ENCODE data around the gene LGR6. TPM values are rescaled to one million over a fixed set of nuclear protein-coding genes. Genes with fewer than 3 reads are reported as not detected.

LGR6 gene
- total and polyA plus RNA-seq, 2 of the 8 experiments (the other 6 are each of a cell fraction or from before 2014, with no cell fraction given): 0.50 to 1.0 TPM

- no peak overlapping the region for H2BK12ac ChIP-seq (ENCODE audit: low read depth, low read length)
- no peak overlapping the region for H2BK5ac ChIP-seq (ENCODE audit: low read depth, low read length)
- no peak overlapping the region for H3K18ac ChIP-seq (ENCODE audit: extremely low read depth, low read length)
- H3K4me3 ChIP-seq (ENCODE audit: extremely low read depth in 1 of 4, insufficient read depth in 2 of 4, low read depth in 3 of 4, low read length in 4 of 4): no peak overlapping the region
- CTCF ChIA-PET (ENCODE audit: partially characterized antibody): interaction anchor here (0.5 to 1.2 kb wide), 6 partner anchors 9 to 484 kb away, joined by 3 to 6 read pairs (median 3); no protein-coding TSS in a partner anchor
- no peak overlapping the region for H2BK120ac ChIP-seq (replicated peaks; ENCODE audit: low read depth, low read length)
- 88% methylated on average over 4 of the region's 4 CpGs; no CpG with 5 or more reads in 1 of the 2 experiments for WGBS, 2 experiments (ENCODE audit: extremely low coverage in 1 of 2, insufficient coverage in 1 of 2, insufficient read length in 1 of 2, insufficient replicate concordance in 2 of 2, low coverage in 1 of 2, low lambda C conversion rate in 2 of 2, missing lambda C conversion rate in 1 of 2)
- H4K91ac ChIP-seq (replicated peaks; ENCODE audit: insufficient read length, low read length): no peak overlapping the region
- no peaks in the 10 kb centered on the region for H3K79me1 ChIP-seq (ENCODE audit: low read depth, low read length)
- H3K9me3 ChIP-seq (ENCODE audit: insufficient read depth in 2 of 2, low read depth in 1 of 2, low read length in 1 of 2): no peaks in the 10 kb centered on the region
- DNase-seq (ENCODE audit: low read depth in 1 of 2, low spot score in 2 of 2) (no peak), FAIRE-seq (no peak)
- H2BK15ac ChIP-seq (ENCODE audit: low read length): no peak overlapping the region
- H3K23me2 ChIP-seq (ENCODE audit: low read depth, low read length): peaks cover 4% of the 10 kb centered on the region; the same call in 1 of the 2 replicates
- POLR2A ChIA-PET (ENCODE audit: partially characterized antibody): no interaction called here
- H3K27me3 ChIP-seq (replicated peaks in 1 of 4; ENCODE audit: control insufficient read depth in 3 of 4, extremely low read depth in 1 of 4, insufficient read depth in 3 of 4, low read length in 3 of 4): peaks cover 0 to 7% (median 2%) of the 10 kb centered on the region in 4 experiments; a peak in 3 of 7 replicates
- no peak overlapping the region for H3K23ac ChIP-seq (ENCODE audit: insufficient read length)
- H3K36me3 ChIP-seq (ENCODE audit: control insufficient read depth in 2 of 4, insufficient read depth in 4 of 4, low read length in 3 of 4): no peaks in the 10 kb centered on the region
- no peak overlapping the region for H2BK20ac ChIP-seq (ENCODE audit: low read length)
- H3K27ac ChIP-seq (ENCODE audit: low read depth, low read length): no peak overlapping the region
- no peak overlapping the region for H3K14ac ChIP-seq (ENCODE audit: insufficient read length)
- TF ChIP-seq KDM1A (IDR thresholded peaks at IDR 0.05; ENCODE audit: borderline replicate concordance, low read length) (no peak), JUND (IDR thresholded peaks at IDR 0.05; ENCODE audit: low read length) (no peak), RXRA (IDR thresholded peaks at IDR 0.05; ENCODE audit: insufficient read depth, low read depth, low read length) (no peak), TAF7 (optimal IDR thresholded peaks at IDR 0.05; ENCODE audit: borderline replicate concordance, low read depth, low read length) (no peak), CHD2 (IDR thresholded peaks at IDR 0.05; ENCODE audit: low read length) (no peak), CREB1 (IDR thresholded peaks at IDR 0.05) (no peak), KDM5A (IDR thresholded peaks at IDR 0.05; ENCODE audit: low read length) (no peak), CEBPB (IDR thresholded peaks at IDR 0.05; ENCODE audit: low read depth, low read length) (no peak), E2F6 (IDR thresholded peaks at IDR 0.05) (no peak), TAF1 (IDR thresholded peaks at IDR 0.05; ENCODE audit: low read depth, low read length) (no peak), SIX5 (IDR thresholded peaks at IDR 0.05; ENCODE audit: low read depth, low read length) (no peak)
- H4K5ac ChIP-seq (ENCODE audit: insufficient read length, low read depth, low read length): no peak overlapping the region
- no peak overlapping the region for H2AK5ac ChIP-seq (ENCODE audit: low read depth, low read length)
- no peak overlapping the region for H3K4ac ChIP-seq (replicated peaks; ENCODE audit: insufficient read length, low read depth, low read length)
- no peaks in the 10 kb centered on the region for H4K20me1 ChIP-seq (replicated peaks in 1 of 2; ENCODE audit: control insufficient read depth in 1 of 2, insufficient read depth in 2 of 2, low read length in 2 of 2)
- no peak overlapping the region for H3K56ac ChIP-seq (replicated peaks; ENCODE audit: insufficient read length, low read depth, low read length)
- peaks cover 3 to 6% (median 4%) of the 10 kb centered on the region in 4 experiments; a peak in 5 of 7 replicates for H3K4me1 ChIP-seq (replicated peaks in 1 of 4; ENCODE audit: control insufficient read depth in 3 of 4, insufficient read depth in 4 of 4, low read length in 3 of 4)
- H3K9ac ChIP-seq (replicated peaks in 1 of 4; ENCODE audit: extremely low read depth in 1 of 4, low read depth in 3 of 4, low read length in 3 of 4): no peak overlapping the region
- no peaks in the 10 kb centered on the region for H3K79me2 ChIP-seq (ENCODE audit: control insufficient read depth in 1 of 2, insufficient read depth in 2 of 2, low read length in 2 of 2)
- H4K8ac ChIP-seq (ENCODE audit: extremely low read depth, insufficient read depth, low read length): no peak overlapping the region
- H3K4me2 ChIP-seq (ENCODE audit: insufficient read depth in 1 of 2, low read depth in 2 of 2, low read length in 2 of 2): no peak overlapping the region
- no peak overlapping the region for H2AFZ ChIP-seq (ENCODE audit: low read length)
Measured at GRCh38 chr1:202149566-202149965, 44.0 kb upstream of the LGR6 start.
